Hair follicular keratinocyte (primary cell): Measurements from ENCODE around the gene TXNL4B. TPM values are rescaled to one million over a fixed set of nuclear protein-coding genes. Genes with fewer than 3 reads are reported as not detected.

Experiments used
- total RNA-seq: library from RNA; depleted of rRNA; stranded (reverse); fragments of >200 nt; gene quantifications from 2 replicates; pipeline ENCODE4 v1.2.3, GENCODE V29; 2015

TXNL4B gene
- total RNA-seq: 7.8 and 9.1 TPM in 2 replicates

DNA sequence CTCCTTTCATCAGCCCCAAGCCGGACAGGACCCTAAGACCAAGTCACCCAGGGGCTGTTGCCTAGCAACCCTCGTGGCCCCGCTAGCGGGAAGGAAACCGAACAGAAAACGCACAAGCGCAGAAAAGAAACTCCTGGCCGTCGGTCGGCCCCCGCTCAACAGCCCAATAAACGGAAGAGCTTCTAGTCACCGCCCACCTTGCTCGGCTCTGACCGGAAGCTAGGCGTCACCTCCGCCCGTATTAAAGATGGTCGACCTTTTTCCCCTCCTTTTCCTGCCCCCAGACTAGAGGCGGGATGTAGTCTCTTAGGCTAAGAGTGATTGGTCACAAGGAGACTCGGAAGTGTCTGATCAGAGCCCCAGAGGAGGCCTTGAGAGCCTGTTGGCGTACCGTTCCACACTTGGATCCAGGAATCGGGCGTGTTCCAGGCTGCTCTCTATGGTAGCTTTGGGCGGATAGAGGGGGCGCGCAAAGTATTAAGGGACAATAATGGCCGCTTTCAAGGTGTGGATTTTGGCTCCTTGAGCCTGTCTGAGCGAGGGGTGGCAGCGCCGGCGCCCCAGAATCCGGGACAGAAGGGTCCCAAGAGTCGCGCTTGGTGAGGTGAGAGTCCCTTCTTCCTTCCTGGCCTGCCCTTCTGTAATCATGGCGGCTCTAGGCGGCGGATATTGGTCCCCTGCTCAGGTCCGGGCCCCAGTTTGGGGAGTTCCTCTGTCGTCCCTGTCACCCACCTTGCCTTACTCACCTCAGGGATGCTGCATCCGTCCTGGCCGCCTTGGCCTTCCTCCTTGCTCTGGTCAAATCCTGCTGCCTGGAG, at the start of gene TXNL4B, which contains the start of gene DHX38:
TSS of gene TXNL4B (minus strand) at position 173 of the 818 bp plus-strand sequence. CDS start 2,871 bp downstream, outside the sequence.
TSS of gene DHX38 (plus strand) at position 400 of the 818 bp plus-strand sequence. CDS start 2,311 bp downstream, outside the sequence.

GRCh38 chr16:72054254-72054847, 39.1 kb downstream of the TXNL4B start, which contains the start of gene HP:
Gene HP (plus strand): TSS chr16:72054505. CDS start chr16:72054653, 148 bp downstream.

Other genes starting within 250 kb of the TXNL4B start
- 7.5 and 9.6 TPM in 2 replicates for gene ATXN1L, start 247.6 kb downstream of the TXNL4B start, total RNA-seq
- 1.0 and 1.9 TPM in 2 replicates for gene ZNF821, start 209.4 kb downstream of the TXNL4B start, total RNA-seq
- gene IST1, start 198.1 kb downstream of the TXNL4B start, total RNA-seq: 112 and 116 TPM in 2 replicates
- not detected in 2 replicates for gene PKD1L3, start 93.2 kb downstream of the TXNL4B start, total RNA-seq
- gene DHODH, start 84.9 kb downstream of the TXNL4B start, total RNA-seq: 4.2 and 6.6 TPM in 2 replicates
- not detected in 2 replicates for gene HP, start 39.1 kb downstream of the TXNL4B start, total RNA-seq
- gene HPR, start 30.4 kb downstream of the TXNL4B start, total RNA-seq: not detected in 2 replicates
- gene DHX38, start 227 bp upstream of the TXNL4B start, total RNA-seq: 32.5 and 37.7 TPM in 2 replicates
- 0.19 and 0.31 TPM in 2 replicates for gene PMFBP1, start 78.5 kb upstream of the TXNL4B start, total RNA-seq